Stimulated activated CD4-positive, alpha-beta T cell treated with anti-CD3 and anti-CD28 coated beads, Interleukin-1b, Interleukin-23, amount 100 ng/mL, for 1 hour (primary cell): ENCODE results near the gene REEP5.
A peak's percentile ranks its signal among the peaks of the same experiment; 100 is the strongest.
"Not testable (repeated sequence)": the region's sequence is repeated elsewhere in the genome, so short reads cannot be mapped to it uniquely, and the experiment has no call there.

Experiments
- DNase-seq, 2 donors: peaks; one replicate each; pipeline ENCODE4 v3.0.0-alpha.2; 2020; ENCODE audit warnings: low read depth in 2 of 2

Gene REEP5

DNA sequence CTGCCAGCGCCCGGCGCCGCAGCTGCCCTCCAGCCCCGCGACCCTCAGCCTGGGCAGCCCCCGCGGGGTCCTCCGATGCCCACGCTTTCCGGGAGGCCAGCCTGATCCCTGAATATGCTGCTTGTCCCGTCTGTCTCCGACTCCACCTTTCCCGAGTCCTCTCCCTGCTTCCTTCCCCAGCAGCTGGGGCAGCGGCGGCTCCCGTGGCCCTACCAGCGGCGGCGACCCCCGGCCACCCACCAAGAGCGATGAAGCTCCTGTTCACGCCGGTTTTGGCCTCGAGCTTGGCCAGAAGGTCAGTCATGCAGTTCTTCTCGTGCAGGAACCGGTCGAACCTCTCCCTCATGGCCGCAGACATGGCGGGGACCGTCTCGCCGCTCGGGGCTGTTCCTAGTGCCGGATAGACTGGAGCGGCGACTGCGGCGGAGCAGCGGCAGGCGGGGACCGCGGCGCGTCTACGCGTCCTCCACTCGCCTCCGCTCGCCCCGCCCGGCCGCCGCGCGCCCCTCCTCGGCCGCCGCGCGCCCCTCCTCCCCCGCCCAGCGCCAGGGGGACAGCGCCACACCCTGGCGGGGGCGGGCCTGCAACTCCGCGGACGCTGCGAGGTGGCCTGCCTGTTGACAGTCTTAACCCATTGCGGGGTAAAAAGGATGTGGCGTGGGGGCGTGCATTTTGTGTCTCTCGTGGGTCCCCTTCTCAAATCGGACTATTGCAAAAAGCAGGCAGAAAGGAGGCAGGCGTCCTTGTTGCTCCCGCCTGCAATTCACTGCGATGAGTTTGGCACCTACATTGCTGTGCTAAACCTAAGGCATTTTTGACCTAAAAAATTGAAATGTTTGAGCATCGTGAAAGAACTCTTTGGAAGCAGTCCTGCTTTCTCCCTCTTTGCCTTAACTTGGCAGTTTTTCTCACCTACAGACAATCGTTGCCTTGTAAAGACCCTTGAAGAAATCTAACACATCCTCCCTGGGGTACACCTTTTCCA lies at the start of gene REEP5:
REEP5 (minus strand) TSS at position 395 of the 985 bp plus-strand sequence; CDS start at position 358, 37 bp downstream.
- DNase-seq, result peak; percentile 65 to 68

DNA sequence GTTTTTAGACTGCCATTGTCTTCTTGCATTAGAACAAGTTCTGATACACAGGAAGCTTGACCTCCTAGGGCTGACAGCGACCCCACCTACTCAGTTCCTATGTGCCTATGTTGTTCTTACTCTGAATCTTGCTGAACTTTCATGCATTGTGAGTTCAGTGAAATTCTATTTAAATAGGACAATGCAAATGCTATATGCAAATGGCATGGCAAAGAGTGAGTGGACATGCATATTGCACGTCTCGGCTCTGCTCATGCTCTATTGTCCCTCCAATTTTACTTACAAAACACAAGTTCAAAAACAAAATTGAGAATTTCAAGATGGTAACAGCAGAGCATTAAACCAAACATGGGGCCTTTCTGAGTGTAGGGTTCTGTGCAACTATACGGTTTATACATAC lies 49.2 kb upstream of the REEP5 start:
- DNase-seq, result no peak

DNA sequence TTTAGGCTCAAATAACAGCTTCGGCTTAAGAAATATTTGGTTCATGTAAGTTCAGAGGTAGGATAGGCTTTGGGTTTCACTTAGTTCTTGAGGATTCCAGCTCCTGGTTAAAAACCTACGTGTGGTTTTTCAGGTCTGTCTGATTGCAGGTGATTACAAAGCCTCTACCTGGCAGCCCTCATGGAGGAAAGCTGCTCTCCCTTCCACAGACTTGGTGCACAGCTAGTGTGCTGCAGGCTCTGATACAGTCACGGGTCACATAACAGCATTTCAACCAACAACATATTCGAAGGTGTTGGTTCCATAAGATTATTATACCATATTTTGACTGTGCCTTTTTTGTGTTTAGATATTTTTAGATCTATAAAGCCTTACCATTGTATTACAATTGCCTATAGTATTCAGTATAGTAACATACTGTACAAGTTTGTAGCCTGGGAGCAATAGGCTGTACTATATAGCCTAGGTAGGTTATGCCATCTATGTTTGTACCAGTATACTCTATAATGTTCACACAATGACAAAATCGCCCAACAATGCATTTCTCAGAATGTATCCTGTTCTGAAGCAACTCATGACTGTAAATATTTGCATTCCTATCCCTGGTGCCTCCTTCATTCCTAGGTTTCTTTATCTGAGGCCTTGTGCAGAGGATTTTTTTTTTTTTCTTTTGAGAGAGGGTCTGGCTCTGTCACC lies 46.5 kb upstream of the REEP5 start:
- no peak for DNase-seq

DNA sequence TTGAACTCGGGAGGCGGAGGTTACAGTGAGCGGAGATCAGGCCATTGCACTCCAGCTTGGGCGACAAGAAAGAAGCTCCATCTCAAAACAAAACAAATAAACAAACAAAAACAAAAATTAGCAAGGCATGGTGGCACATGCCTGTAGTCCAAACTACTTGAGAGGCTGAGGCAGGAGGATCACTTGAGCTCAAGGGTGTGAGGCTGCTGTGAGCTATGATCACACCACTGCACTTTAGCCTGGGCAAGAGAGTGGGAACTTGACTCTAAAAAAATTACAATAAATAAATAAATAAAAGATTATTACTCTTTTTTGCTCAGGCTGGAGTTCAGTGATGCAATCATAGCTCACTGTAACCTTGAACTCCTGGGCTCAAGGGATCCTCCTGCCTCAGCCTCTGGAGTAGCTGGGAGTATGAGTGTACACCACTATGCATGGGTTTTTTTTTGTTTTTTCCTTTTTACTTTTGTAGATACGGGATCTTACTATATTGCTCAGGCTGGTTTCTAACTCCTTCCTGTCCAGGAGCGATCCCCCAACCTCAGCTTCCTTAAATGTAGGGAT lies 45.6 kb upstream of the REEP5 start:
- no peak for DNase-seq

DNA sequence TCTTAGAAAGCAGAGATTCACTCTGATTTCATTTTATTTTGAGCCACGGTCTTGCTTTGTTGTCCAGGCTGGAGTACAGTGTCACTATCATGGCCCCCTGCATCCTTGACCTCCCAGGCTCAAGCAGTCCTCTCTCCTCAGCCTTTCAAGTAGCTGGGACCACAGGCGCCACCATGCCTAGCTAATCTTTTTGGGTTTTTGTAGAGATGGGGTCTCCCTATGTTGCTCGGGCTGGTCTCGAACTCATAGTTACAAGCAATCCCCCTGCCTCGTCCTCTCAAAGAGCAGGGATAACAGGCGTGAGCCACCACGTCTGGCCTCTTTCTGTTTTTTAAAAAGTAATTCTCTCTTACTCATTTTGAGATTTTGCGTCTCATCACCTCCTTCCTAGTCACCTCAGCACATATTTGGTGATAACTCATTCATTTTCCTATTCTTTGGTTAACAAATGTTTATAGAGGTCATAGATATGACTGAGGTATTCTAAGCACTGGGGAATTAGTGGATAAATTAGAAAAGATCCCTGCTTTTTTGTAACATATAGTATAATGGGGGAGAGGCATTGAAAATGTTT lies 43.8 kb upstream of the REEP5 start:
- no peak for DNase-seq

DNA sequence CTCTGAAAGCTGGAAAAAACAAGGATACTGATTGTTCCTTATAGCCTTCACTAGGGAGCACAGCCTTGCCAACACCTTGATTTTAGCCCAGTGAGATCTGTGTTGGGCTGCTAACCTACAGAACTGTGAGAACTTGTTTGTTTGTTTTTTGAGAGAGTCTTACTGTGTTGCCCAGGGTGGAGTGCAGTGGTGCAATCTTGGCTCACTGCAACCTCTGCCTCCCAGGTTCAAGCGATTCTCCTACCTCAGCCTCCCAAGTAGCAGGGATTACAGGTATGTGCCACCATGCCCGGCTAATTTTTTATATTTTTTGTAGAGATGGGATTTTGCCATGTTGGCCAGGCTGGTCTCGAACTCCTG lies 41.3 kb upstream of the REEP5 start:
- not testable (repeated sequence) for DNase-seq

DNA sequence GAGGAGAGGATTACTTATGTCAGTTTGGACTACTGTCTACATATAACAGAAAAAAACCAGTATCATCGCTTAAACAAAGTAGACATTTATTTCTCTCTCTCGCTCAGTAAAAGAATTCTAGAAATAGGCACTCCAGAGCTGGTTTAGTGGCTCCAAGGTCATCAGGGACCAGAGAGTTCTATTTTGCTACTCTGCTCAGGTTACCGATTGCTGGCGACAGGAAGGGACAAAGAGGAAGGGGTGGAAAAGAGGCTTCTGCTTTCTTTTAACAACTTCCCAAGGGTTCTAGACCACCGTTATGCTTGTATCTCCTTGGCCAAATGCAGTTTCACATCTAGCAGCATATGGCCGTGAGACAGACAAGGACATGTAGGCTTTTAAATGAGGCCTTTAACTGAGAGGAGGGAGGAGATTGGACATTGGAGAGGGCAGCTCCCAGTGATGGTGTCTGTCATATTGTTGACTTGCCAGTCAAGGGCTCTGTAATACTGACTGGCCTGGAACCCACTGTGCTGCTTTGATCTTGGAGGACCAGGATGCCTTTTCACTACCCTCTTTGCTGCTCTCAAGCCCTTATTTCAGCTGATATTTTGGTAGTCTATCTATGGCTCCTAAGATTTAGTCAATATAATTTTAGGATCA lies 39.0 kb upstream of the REEP5 start:
- no peak for DNase-seq

DNA sequence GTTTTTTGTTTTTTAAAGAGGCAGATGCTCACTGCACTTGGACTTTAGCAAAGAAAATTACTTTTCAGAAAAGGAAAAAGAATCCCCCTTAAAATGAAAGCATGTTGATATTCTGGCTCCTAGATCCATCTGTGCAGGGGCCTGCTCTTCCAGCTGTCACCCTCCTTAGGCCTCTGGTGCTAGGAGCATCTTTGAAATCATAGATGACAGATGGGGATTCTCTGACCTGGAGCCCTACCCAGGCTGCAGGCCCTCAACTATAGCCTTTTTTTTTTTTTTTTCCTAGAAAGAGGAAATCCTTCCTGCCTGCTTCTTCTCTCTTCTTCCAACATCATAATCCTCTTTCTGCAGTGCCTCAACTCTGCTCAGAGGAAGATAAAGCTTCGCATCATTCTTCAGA lies 38.3 kb upstream of the REEP5 start:
- DNase-seq, result no peak

DNA sequence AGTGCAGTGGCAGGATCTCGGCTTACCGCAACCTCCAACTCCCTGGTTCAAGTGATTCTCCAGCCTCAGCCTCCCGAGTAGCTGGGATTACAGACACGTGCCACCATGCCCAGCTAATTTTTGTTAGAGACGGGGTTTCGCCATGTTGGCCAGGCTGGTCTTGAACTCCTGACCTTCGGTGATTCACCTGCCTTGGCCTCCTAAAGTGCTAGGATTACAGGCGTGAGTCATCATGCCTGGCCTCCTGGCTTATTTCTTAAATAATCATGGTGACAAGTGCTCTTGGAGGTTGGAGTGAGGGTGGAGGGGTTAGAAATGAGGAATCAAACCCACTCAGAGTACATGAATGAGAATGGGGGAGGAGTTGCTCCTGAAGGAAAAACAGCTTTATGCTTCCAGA lies 37.8 kb upstream of the REEP5 start:
- DNase-seq, result not testable (repeated sequence)

DNA sequence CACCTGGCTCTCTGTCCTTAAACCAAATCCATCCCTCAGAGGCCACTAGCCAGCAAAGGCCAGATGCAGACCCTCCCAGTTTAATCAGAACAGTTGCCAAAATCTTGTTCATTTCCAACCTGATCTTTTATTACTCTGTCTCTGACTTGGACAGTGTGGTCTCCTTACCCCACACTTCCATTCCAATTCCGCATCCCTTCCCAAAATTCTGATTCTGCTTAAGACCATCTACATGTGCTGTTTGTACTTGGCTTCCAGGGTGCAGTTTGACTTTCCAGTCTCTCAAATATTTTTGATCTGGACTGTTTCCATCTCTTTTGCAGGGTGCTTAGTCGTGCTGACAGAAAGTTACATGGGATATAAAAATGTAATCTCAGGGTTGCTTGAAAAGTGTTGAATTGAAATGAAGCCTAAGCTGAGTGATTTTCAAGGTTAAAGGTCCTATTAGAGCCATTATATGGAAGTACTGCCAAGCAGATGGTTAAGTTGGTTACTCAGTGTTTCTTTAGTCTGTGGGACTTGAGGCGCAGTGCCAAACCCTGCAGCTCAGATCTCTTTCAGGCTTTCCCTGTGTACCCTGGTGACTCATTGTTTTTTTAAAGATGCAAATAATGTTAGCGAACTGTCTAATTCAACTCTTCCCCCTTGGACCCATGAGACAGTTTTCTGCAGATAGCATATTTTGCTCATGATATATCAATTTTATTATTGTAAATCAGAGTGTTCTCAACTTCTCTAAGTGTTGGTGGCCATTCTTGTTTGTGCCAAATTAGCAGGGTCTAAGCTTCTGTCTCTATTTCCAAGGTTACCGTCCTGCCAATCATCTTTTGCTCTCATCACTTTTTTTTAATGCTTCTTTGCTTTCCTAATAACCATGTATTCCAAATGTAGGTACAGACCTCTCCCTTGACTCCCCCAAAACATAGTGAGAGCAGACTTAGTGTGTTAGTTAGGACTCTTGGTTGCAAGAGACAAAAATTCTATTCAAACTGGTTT lies 36.4 kb upstream of the REEP5 start:
- DNase-seq, result no peak

DNA sequence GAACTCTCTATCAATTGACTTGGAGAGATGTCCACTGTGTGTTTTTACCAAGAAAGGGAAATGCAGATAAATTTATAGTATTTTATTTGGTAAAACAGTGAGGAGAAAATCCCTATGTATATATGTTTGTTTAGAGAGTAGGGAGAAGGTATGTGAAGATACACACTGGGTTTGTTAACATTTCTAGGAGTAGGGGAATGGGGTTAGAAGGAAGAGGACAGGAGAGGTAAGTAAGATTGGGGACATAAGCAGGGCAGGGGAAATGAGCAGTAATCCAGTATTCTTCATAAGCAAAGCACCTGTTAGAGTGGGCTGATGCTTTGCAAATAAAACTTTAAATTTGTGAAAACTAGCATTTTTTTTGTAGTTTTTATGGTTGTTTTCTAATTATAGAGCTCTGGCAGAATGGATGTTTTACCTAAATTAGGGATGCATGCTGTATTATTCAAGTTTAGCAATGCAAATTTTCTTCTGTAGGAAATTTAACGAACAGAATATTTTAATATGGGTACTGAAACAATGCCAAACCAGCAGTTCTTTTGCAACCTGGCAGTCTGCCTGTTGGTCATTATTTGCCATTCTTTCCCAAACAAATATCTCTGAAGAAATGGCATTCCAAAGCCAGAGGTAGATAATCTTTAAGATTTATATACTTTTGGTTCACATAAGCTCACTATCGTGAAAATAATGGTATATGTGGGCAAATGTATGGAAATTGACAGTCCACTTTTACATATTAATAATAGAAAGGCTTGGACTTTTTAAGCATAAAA lies 35.2 kb upstream of the REEP5 start:
- DNase-seq, result no peak

DNA sequence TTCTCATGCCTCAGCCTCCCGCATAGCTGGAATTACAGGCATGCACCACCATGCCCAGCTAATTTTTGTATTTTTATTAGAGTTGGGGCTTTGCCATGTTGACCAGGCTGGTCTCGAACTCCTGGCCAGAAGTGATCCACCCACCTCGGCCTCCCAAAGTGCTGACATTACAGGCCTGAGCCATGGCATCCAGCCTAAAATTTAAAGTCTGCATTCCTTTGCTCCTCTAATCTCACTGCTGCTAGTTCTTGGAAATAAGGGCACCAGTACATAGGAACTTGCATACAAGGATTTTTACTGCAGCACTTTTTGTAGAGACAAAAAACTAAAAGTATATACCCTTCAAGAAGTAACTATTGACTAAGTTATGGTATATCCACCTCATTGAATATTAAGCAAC lies 34.6 kb upstream of the REEP5 start:
- no peak for DNase-seq

DNA sequence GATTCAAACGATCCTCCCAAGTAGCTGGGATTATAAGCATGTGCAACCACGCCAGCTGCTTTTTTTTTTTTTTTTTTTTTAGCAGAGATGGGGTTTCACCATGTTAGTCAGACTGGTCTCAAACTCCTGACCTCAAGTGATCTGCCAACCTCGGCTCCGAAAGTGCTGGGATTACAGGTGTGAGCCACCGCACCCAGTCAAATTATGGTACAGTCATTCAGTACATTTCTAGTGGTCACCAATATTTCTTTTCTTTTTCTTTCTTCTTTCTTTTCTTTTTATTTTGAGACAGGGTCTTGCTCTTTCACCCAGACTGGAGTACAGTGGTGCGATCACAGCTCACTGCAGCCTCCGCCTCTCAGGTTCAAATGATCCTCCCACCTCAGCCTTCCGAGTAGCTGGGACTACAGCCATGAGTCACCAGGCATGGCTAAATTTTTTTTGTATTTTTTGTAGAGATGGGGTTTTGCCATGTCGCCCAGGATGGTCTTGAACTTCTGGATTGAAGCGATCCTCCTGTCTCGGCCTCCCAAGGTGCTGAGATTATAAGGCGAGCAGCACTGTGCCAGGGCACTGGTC lies 29.2 kb upstream of the REEP5 start:
- no peak for DNase-seq

DNA sequence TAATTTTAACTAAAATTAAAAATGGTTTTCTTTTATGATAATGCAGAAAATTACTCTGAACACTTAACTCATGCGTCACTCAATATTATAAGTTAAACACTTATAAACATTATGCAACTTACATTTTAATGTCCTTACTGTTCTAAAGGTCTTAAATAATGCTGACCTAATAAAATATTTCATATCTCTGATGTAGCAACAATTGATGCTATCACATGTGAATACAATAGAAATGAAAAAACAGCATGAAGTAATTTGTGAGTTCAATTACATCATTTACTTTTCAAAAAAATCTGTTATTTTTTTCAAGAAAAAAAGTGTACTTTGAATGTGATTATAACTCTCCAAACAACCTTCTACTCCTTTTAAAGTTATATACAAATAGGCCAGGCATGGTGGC lies 26.4 kb upstream of the REEP5 start:
- no peak for DNase-seq

DNA sequence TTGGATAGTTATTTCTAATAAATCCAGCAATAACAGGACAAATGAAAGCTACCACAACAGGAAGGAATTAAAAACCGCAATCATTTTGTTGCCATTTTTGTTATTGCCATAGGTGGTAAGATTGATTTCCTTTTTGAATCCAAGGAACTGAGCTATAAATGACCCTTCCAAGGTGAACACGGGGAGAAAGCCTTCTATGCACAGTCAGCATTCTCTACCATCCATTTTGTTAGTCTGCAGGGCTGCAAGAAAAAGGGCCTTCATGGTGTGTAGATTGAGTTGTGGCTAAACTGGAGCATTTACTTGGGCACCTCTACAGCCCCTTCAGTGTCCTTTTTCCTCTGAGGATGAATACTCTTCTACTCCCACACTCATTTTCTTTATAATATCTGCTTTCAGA lies 18.6 kb upstream of the REEP5 start:
- DNase-seq, result no peak

DNA sequence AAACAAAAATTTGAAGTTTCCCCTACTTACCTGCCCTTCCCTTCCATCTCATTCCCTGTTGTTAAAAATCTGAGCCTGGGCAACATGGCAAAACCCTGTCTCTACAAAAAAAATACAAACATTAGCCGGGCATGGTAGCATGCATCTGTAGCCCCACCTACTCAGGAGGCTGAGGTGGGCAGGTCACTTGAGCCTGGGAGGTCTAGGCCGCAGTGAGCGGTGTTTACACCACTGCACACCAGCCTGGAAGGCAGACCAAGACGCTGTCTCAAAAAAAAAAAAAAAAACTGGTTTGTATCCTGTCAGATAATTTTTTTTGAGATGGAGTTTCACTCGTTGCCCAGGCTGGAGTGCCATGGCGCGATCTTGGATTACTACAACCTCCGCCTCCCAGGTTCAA lies 16.3 kb upstream of the REEP5 start:
- no peak for DNase-seq

DNA sequence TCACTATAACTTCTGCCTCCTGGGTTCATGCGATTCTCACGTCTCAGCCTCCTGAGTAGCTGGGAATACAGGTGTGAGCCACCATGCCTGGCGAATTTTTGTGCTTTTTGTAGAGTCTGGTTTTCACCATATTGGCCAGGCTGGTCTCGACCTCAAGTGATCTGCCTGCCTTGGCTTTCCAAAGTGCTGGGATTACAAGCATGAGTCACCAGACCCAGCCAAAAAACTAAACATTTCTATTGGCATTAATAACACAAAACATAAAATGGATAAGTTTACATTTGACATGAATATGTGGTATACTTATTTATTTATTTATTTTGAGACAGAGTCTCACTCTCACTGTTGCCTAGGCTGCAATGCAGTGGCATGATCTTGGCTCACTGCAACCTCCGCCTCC lies 13.6 kb upstream of the REEP5 start:
- no peak for DNase-seq

DNA sequence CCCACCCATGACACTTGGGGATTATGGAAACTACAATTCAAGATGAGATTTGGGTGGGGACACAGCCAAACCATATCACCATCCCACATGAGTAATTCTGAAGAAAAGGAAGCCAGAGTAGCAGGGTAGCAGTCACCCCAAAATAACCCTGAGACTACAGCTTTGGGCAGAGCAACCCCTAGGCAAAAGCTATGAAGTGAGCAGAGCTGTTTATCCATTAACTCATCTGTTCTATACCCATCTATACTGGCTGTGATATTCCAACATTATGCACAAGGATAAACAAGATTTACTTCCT lies 12.3 kb upstream of the REEP5 start:
- no peak for DNase-seq

DNA sequence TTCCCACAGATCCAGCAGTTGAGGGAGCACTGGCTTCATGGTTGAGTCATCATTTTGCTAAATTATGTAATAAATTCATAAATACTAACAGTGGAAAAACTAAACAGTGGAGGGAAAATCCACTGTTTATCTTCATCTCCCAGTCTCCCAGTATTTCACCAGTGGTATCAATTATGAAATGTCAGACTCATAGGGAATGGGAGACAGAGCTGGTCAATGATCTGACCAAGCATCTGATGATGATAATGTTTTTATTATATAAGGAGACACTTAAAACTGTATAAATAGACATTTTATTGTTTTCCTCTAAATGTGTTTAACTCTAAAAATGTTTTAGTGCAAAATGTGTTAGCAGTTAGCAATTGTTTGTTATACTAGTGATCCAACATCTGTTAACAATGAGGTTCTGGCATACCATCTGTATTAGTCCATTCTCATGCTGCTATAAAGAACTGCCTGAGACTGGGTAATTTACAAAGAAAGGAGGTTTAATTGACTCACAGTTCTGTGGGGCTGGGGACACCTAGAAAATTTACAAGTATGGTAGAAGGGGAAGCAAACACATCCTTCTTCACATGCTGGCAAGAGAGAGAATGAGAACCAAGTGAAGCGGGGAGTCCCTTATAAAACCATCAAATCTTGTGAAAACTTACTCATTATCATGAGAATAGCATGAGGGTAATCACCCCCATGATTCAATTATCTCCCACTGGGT lies 11.8 kb upstream of the REEP5 start:
- DNase-seq, result no peak
